DND-41 (cell line): ENCODE data around the gene MYO1D.

Source experiments
- CTCF ChIP-seq: IDR thresholded peaks from 2 replicates; pipeline ENCODE4 v1.5.1; 2012; ENCODE audit warnings: borderline replicate concordance, low read length, moderate library complexity, mild to moderate bottlenecking; ENCODE audit not compliant: poor library complexity, severe bottlenecking; ENCODE audit errors: extremely low read depth
- EZH2 ChIP-seq: IDR thresholded peaks from 3 replicates; pipeline ENCODE4 v1.6.1; 2012; ENCODE audit warnings: borderline replicate concordance, low read depth, mild to moderate bottlenecking, moderate library complexity, low read length, inconsistent platforms; ENCODE audit not compliant: severe bottlenecking

- TF ChIP-seq CTCF (no peak), EZH2 (no peak)
Observed at GRCh38 chr17:32697728-32698625, 178.9 kb downstream of the MYO1D start.
